ENCODE data around the gene TFPI.
"Not testable (repeated sequence)": the region's sequence is repeated elsewhere in the genome, so short reads cannot be mapped to it uniquely, and the experiment has no call there.

The TFPI gene

DNA sequence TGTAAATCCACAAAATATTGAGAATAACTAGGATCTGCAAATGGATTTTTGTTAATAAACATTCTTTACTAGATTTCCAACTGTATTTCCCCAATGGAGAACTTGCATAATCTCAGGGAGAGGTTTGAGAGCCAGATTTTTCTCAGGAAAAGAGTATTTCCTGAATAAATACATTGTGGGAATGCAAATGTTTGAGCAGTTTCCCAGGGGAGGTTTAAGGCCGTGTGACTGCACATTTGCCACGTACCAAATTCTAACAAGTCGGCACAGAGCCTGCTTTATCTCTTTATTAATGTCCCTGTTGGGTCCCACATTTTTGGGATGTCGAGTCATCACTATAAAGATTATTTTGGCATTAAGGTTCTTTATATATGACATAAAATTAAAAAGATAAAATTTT lies 27.0 kb downstream of the TFPI start:
- no peak for DNase-seq

DNA sequence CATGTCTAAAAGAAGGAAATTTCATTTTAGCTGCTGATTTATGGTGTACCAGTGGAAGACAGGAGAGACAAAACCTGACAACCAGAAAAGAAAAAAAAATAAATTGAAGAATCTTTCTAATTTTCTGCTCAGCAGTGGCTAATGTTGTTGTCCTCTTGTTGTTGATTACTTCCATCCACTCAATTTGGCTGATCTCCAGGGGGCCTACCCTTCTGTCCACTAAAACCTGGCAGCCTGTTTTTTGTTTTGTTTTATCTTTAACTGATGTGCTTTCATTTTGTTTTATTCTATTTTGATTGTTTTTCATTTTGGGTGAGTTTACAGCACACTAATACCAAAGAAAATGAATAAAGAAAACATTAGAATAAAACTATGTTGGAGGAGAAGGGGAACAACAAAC lies 27.4 kb downstream of the TFPI start:
- no peak for DNase-seq

GRCh38 chr2:187525163-187525900 lies 28.9 kb downstream of the TFPI start:
- DNase-seq, result no peak

- DNase-seq, result no peak
Observed at GRCh38 chr2:187523325-187523724, 30.9 kb downstream of the TFPI start.

DNA sequence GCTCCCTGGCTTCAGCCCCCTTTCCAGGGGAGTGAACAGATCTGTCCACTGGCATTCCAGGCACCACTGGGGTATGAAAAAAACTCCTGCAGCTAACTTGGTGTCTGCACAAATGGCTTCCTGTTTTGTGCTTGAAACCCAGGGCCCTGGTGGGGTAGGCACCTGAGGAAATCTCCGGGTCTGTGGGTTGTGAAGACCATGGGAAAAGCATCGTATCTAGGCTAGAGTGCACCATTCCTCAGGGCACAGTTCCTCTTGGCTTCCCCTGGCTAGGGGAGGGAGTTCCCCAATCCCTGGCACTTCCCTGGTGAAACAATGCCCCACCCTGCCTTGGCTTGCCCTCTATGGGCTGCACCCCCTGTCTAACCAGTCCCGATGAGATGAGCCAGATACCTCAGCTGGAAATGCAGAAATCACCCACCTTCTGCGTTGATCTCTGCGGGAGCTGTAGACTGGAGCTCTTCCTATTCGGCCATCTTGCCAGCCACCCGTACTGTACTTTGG lies 34.1 kb downstream of the TFPI start:
- no peak for DNase-seq

- DNase-seq, result no peak
Observed at GRCh38 chr2:187519419-187520120, 34.7 kb downstream of the TFPI start.

- DNase-seq, result not testable (repeated sequence)
Observed at GRCh38 chr2:187517750-187518361, 36.4 kb downstream of the TFPI start.

DNA sequence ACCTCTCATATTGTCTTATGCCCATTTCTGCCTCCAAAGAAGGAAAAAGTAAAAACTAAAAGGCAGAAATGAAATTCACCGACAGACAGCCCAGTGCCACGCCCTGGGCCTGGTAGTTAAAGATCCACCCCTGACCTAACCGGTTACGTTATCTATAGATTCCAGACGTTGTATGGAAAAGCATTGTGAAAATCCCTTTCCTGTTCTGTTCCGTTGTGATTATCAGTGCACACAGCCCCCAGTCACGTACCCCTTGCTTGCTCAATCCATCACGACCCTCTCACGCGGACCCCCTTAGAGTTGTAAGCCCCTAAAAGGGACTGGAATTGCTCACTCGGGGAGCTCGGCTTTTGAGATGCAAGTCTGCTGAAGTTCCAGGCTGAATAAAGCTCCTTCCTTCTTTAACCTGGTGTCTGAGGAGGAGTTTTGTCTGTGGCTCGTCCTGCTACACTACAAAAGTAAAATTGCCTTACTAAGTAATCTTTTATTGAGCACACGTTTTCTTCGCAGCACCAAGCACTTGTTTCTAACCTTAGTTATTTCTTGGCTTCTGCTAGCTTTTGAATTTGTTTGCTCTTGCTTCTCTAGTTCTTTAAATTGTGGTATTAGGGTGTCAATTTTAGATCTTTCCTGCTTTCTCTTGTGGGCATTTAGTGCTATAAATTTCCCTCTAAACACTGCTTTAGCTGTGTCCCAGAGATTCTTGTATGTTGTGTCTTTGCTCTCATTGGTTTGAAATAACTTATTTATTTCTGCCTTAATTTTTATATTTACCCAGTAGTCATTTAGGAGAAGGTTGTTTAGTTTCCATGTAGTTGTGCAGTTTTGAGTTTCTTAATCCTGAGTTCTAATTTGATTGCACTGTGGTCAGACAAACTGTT lies 37.4 kb downstream of the TFPI start:
- DNase-seq, result not testable (repeated sequence)

- no peak for DNase-seq
Observed at GRCh38 chr2:187514930-187515329, 39.3 kb downstream of the TFPI start.

- not testable (repeated sequence) for DNase-seq
Observed at GRCh38 chr2:187514235-187514829, 39.9 kb downstream of the TFPI start.

DNA sequence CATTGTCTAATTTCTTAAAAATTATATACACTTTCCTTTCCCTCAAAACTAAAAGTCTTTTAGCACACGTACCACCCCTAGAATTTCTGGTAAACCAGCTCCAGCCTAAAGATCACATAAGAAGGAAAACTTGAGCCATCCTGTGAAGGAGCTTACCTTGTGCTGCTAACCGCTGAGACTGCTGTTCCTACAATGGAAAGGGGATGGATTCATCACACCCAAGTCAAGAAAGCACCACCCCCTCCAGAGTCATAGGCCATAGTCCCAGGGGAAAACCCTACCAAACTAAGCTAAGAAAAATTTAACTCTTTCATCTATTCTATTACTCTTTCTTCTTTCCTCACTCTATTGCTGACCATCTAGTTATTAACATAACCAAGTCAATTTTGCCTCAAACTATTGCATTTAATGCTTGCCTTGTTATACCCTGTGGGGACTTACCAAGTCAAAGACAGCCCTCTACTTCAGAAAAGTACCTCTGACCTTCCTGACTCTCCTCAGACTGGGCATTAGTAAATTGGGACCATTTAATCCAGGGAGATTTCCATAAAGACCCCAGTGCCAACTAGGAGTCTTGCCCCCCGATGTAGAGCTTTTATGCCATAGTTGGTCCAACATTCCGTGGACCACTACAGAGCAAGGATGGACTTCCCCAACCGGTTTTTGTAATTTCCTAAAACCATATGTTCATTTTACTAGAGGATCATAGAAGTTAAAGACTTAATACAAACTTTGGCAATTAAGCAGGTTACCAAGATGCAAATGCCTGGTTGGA lies 40.6 kb downstream of the TFPI start:
- DNase-seq, result not testable (repeated sequence)

DNA sequence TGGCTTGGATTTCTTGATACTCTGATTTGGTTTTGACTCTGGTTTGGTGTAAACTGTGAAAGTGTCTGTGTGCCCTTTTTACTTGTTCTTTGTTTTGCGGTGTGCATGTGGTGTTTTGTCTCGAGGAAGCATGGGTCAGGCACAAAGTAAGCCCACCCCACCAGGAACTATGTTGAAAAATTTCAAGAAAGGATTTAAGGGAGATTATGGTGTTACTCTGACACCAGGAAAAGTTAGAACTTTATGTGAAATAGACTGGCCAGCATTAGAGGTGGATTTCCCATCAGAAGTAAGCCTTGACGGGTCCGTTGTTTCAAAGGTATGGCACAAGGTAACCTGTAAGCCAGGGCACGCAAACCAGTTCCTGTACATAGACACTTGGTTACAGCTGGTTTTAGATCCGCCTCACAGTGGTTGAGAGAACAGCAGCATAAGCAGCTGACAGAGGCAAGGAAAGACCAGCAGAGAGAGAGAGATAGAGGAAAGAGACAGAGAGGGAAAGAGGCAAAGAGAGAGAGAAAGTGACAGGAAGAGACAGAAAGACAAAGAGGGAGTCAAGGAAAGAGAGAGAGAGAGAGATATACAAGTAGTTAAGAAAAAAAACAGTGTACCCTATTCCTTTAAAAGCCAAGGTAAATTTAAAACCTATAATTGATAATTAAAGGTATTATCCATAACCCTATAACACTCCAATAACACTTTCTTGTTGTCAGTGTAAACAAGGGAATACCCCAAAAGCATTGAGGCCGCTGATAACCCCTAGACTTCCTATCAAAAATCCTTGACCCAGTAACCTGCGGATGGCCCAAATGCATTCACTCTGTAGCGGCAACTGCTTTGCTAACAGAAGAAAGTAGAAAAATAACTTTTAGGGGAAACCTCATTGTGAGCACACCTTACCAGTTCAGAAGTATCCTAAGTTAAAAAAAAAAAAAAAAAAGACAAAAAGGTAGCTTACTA lies 42.6 kb downstream of the TFPI start:
- no peak for DNase-seq

DNA sequence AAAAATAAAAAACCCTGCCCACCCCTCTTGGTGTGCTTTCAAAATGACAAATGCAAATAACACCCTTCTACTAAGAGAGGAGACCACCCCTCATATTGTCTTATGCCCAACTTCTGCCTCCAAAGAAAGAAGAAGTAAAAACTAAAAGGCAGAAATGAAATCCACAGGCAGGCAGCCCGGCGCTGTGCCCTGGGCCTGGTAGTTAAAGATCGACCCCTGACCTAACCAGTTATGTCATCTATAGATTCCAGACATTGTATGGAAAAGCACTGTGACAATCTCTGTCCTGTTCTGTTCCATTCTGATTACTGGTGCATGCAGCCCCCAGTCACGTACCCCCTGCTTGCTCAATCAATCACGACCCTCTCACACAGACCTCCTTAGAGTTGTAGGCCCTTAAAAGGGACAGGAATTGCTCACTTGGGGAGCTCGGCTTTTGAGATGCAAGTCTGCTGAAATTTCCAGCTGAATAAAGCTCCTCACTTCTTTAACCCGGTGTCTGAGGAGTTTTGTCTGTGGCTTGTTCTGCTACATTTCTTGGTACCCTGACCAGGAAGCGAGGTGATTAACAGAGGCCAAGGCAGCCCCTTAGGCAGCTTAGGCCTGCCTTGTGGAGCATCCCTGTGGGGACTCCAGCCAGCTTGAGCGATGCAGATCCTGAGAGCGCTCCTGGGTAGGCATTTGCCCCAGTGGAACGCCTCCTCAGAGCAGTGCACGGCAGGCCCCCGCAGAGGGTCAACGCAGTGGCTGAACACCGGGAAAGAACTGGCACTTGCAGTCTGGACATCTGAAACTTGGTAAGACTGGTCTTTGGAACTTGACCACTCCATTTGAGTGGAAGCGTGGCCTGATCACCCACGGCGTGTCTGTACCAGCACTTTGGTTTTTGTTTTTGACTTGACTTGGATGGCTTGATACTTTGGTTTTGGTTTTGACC lies 43.5 kb downstream of the TFPI start:
- not testable (repeated sequence) for DNase-seq

- no peak for DNase-seq
Observed at GRCh38 chr2:187509667-187510417, 44.4 kb downstream of the TFPI start.

DNA sequence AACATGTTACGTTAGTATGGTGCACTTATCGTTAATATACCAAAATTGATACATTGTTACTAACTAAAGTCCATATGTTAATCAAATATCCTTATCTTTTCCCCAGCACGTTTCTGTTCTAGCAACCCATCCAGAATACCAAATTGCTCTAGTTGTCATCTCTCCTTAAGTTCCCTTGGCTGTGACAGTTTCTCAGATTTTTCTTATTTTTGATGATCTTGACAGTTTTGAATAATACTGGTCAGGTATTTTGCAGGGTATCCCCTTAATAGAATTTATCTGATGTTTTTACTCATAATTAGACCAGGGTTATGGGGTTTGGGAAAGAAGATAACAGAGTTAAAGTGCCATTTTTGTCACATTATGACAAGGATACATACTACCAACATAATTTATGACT lies 47.8 kb downstream of the TFPI start:
- no peak for DNase-seq

- DNase-seq, result no peak
Observed at GRCh38 chr2:187505065-187505672, 49.1 kb downstream of the TFPI start.

- DNase-seq, result no peak
Observed at GRCh38 chr2:187504312-187504921, 49.8 kb downstream of the TFPI start.

DNA sequence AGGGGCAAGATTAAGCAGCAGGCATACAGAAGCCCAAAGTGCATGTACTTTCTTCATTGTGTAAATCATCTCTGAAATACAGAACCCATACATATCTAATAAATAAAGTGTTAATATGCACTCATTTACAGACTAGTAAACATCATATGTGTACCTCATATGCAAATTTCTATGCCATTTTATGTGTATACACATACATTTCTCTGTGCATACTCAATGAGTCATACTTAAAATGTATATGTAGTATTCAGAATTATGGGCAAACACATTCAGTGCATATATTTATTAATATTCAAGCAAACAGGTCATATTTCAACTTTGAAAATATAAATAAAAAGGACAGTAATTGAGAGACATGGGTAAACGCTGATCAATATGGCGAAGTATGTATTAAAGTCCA lies 50.5 kb downstream of the TFPI start:
- no peak for DNase-seq
